H9 (cell line): ENCODE results near the gene HLA-A. TPM values are rescaled to one million over a fixed set of nuclear protein-coding genes. Genes with fewer than 3 reads are reported as not detected.

Source experiments
- DNase-seq: peaks from one replicate; pipeline ENCODE4 v3.0.0-alpha.2; 2017
- H2AFZ ChIP-seq: one replicate; pipeline ENCODE4 v1.6.1; 2013; ENCODE audit warnings: mild to moderate bottlenecking, low read length, control low read depth, moderate library complexity
- H2AK5ac ChIP-seq: 2 replicates; pipeline ENCODE4 v1.6.1; 2013; ENCODE audit warnings: low read length, control low read depth, mixed read lengths; ENCODE audit not compliant: insufficient read length
- H2BK120ac ChIP-seq: one replicate; pipeline ENCODE4 v1.6.1; 2013; ENCODE audit warnings: low read depth, mild to moderate bottlenecking, low read length, control low read depth, inconsistent platforms; ENCODE audit not compliant: poor library complexity, severe bottlenecking
- H2BK12ac ChIP-seq: 2 replicates; pipeline ENCODE4 v1.6.1; 2013; ENCODE audit warnings: low read length, control low read depth, mixed read lengths, low read depth; ENCODE audit not compliant: insufficient read length
- H2BK15ac ChIP-seq: 2 replicates; pipeline ENCODE4 v1.6.1; 2013; ENCODE audit warnings: low read depth, low read length, control low read depth
- H2BK20ac ChIP-seq: one replicate; pipeline ENCODE4 v1.6.1; 2013; ENCODE audit warnings: low read depth, mild to moderate bottlenecking, low read length, control low read depth, inconsistent platforms; ENCODE audit not compliant: poor library complexity, severe bottlenecking
- H2BK5ac ChIP-seq: 2 replicates; pipeline ENCODE4 v1.6.1; 2013; ENCODE audit warnings: low read length, control low read depth, mixed read lengths; ENCODE audit not compliant: insufficient read length
- H3K14ac ChIP-seq: 2 replicates; pipeline ENCODE4 v1.6.1; 2013; ENCODE audit warnings: low read length, control low read depth; ENCODE audit not compliant: insufficient read depth
- H3K18ac ChIP-seq: 2 replicates; pipeline ENCODE4 v1.6.1; 2013; ENCODE audit warnings: low read depth, mild to moderate bottlenecking, mixed read lengths, low read length, control low read depth; ENCODE audit not compliant: insufficient read length
- H3K23ac ChIP-seq: 2 replicates; pipeline ENCODE4 v1.6.1; 2013; ENCODE audit warnings: low read length, control low read depth, mixed read lengths, low read depth; ENCODE audit not compliant: insufficient read length
- H3K23me2 ChIP-seq: 2 replicates; pipeline ENCODE4 v1.6.1; 2013; ENCODE audit warnings: low read depth, mild to moderate bottlenecking, mixed read lengths, low read length, control low read depth; ENCODE audit not compliant: insufficient read length, poor library complexity, severe bottlenecking
- H3K27ac ChIP-seq: 2 replicates; pipeline ENCODE4 v1.5.1; 2013; ENCODE audit warnings: low read length, control low read depth, mixed read lengths, low read depth; ENCODE audit not compliant: insufficient read length
- H3K27me3 ChIP-seq: 2 replicates; pipeline ENCODE4 v1.6.1; 2013; ENCODE audit warnings: low read length, control low read depth, inconsistent platforms; ENCODE audit not compliant: insufficient read depth
- H3K4ac ChIP-seq: 2 replicates; pipeline ENCODE4 v1.6.1; 2013; ENCODE audit warnings: low read depth, mild to moderate bottlenecking, control low read depth, inconsistent platforms, low read length, moderate library complexity
- H3K4me1 ChIP-seq: 2 replicates; pipeline ENCODE4 v1.6.1; 2013; ENCODE audit warnings: low read length, control low read depth, inconsistent platforms; ENCODE audit not compliant: insufficient read depth
- H3K4me2 ChIP-seq: 2 replicates; pipeline ENCODE4 v1.6.1; 2013; ENCODE audit warnings: low read length, control low read depth, mixed read lengths; ENCODE audit not compliant: insufficient read length, insufficient read depth
- H3K56ac ChIP-seq: 2 replicates; pipeline ENCODE4 v1.6.1; 2013; ENCODE audit warnings: low read depth, mild to moderate bottlenecking, mixed read lengths, low read length, control low read depth; ENCODE audit not compliant: insufficient read length
- H3K79me1 ChIP-seq: 2 replicates; pipeline ENCODE4 v1.6.1; 2013; ENCODE audit warnings: low read depth, mild to moderate bottlenecking, moderate library complexity, low read length, control low read depth, inconsistent platforms; ENCODE audit not compliant: insufficient read depth, poor library complexity, severe bottlenecking
- H3K79me2 ChIP-seq: 2 replicates; pipeline ENCODE4 v1.6.1; 2013; ENCODE audit warnings: low read length, control low read depth, inconsistent platforms; ENCODE audit not compliant: insufficient read depth
- H3K9ac ChIP-seq: 2 replicates; pipeline ENCODE4 v1.6.1; 2013; ENCODE audit warnings: low read length, control low read depth, mixed read lengths; ENCODE audit not compliant: insufficient read length; ENCODE audit errors: extremely low read depth
- H3K9me3 ChIP-seq: one replicate; pipeline ENCODE4 v1.6.1; 2013; ENCODE audit warnings: low read depth, low read length, inconsistent platforms; ENCODE audit not compliant: control insufficient read depth
- H3T11ph ChIP-seq: one replicate; pipeline ENCODE4 v1.6.1; 2013; ENCODE audit warnings: mild to moderate bottlenecking, low read length, control low read depth, inconsistent platforms
- H4K20me1 ChIP-seq: one replicate; pipeline ENCODE4 v1.6.1; 2013; ENCODE audit not compliant: control insufficient read depth, insufficient read length, insufficient read depth
- H4K5ac ChIP-seq: 2 replicates; pipeline ENCODE4 v1.6.1; 2013; ENCODE audit warnings: low read depth, mild to moderate bottlenecking, mixed read lengths, low read length, control low read depth; ENCODE audit not compliant: insufficient read length
- H4K8ac ChIP-seq: replicated peaks from 2 replicates; pipeline ENCODE4 v1.6.1; 2013; ENCODE audit warnings: low read length, control low read depth, mixed read lengths, low read depth; ENCODE audit not compliant: insufficient read length
- H4K91ac ChIP-seq: 2 replicates; pipeline ENCODE4 v1.6.1; 2013; ENCODE audit warnings: low read depth, mild to moderate bottlenecking, moderate library complexity, mixed read lengths, low read length, control low read depth; ENCODE audit not compliant: insufficient read length
- H3K27ac Mint-ChIP-seq, 3 experiments: 2 replicates in 2 of 3; 3 replicates in 1 of 3; pipeline ENCODE4 v1.8.0; 2020 to 2021; ENCODE audit warnings: mixed read lengths in 3 of 3, mild to moderate bottlenecking in 1 of 3, moderate library complexity in 1 of 3
- H3K27me3 Mint-ChIP-seq: 2 replicates; pipeline ENCODE4 v1.8.0; 2021; ENCODE audit warnings: low read depth, mild to moderate bottlenecking, moderate library complexity, mixed read lengths
- H3K36me3 Mint-ChIP-seq, 3 experiments: 2 replicates in 2 of 3; 3 replicates in 1 of 3; pipeline ENCODE4 v1.8.0; 2020 to 2021; ENCODE audit warnings: low read depth in 3 of 3, mixed read lengths in 3 of 3; ENCODE audit not compliant: insufficient read depth in 1 of 3
- H3K4me1 Mint-ChIP-seq, 2 experiments: 2 replicates each; pipeline ENCODE4 v1.8.0; 2020; ENCODE audit warnings: mixed read lengths in 2 of 2
- H3K4me3 Mint-ChIP-seq, 2 experiments: 2 replicates in 1 of 2; 3 replicates in 1 of 2; pipeline ENCODE4 v1.8.0; 2020 to 2021; ENCODE audit warnings: mild to moderate bottlenecking in 2 of 2, mixed read lengths in 2 of 2, moderate library complexity in 1 of 2
- H3K9me3 Mint-ChIP-seq, 2 experiments: 2 replicates in 1 of 2; 3 replicates in 1 of 2; pipeline ENCODE4 v1.8.0; 2020; ENCODE audit warnings: mild to moderate bottlenecking in 2 of 2, mixed read lengths in 2 of 2, moderate library complexity in 1 of 2
- WGBS: extraction: QIAGEN DNeasy Blood & Tissue Kit; methylation state at CpG from one replicate; pipeline ENCODE4 v1.1.7; 2013; ENCODE audit warnings: missing lambda C conversion rate, low lambda C conversion rate, mixed read lengths; ENCODE audit not compliant: insufficient read length; ENCODE audit errors: extremely low coverage; 5-methylcytosine and 5-hydroxymethylcytosine counted together
- total RNA-seq: library from RNA; stranded (reverse); gene quantifications from 2 replicates; pipeline ENCODE4 v1.2.1, GENCODE V29; 2021
- TF ChIP-seq, protein P1 (sequence below): fragments of 200-600 bp; sonication (generic); conservative IDR thresholded peaks from 3 replicates; pipeline ENCODE4 v1.8.0; 2021; ENCODE audit warnings: antibody characterized with exemption, mild to moderate bottlenecking

HLA-A gene
- total RNA-seq, 1 experiment from 2014 or later, result 248 TPM

- no peaks in the 10 kb centered on the region for H3K36me3 Mint-ChIP-seq
- no peak overlapping the region for H3K4me3 Mint-ChIP-seq
- no peak overlapping the region for H2BK12ac ChIP-seq
- H3K27me3 Mint-ChIP-seq, result peaks cover 43% of the 10 kb centered on the region
- no peak overlapping the region for H3K56ac ChIP-seq
- no peak overlapping the region for H2BK5ac ChIP-seq
- H2BK20ac ChIP-seq, result no peak overlapping the region
- no peak overlapping the region for H4K5ac ChIP-seq
- TF ChIP-seq, protein P1, sequence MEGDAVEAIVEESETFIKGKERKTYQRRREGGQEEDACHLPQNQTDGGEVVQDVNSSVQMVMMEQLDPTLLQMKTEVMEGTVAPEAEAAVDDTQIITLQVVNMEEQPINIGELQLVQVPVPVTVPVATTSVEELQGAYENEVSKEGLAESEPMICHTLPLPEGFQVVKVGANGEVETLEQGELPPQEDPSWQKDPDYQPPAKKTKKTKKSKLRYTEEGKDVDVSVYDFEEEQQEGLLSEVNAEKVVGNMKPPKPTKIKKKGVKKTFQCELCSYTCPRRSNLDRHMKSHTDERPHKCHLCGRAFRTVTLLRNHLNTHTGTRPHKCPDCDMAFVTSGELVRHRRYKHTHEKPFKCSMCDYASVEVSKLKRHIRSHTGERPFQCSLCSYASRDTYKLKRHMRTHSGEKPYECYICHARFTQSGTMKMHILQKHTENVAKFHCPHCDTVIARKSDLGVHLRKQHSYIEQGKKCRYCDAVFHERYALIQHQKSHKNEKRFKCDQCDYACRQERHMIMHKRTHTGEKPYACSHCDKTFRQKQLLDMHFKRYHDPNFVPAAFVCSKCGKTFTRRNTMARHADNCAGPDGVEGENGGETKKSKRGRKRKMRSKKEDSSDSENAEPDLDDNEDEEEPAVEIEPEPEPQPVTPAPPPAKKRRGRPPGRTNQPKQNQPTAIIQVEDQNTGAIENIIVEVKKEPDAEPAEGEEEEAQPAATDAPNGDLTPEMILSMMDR, result no peak
- H3K27me3 ChIP-seq, result no peaks in the 10 kb centered on the region
- H3K9me3 ChIP-seq, result no peaks in the 10 kb centered on the region
- no peak overlapping the region for H3T11ph ChIP-seq
- no peak overlapping the region for H2BK120ac ChIP-seq
- no peak overlapping the region for H3K23ac ChIP-seq
- H3K79me1 ChIP-seq, result no peaks in the 10 kb centered on the region
- H3K4me1 ChIP-seq, result no peaks in the 10 kb centered on the region
- H3K4ac ChIP-seq, result no peak overlapping the region
- H4K91ac ChIP-seq, result no peak overlapping the region
- no peaks in the 10 kb centered on the region for H3K79me2 ChIP-seq
- no peaks in the 10 kb centered on the region for H3K23me2 ChIP-seq
- no CpG with 5 or more reads among the region's 2 CpGs for WGBS
- H3K9ac ChIP-seq, result no peak overlapping the region
- H3K9me3 Mint-ChIP-seq, result no peaks in the 10 kb centered on the region; a peak in 1 of 5 replicates
- no peak overlapping the region for H3K14ac ChIP-seq
- no peak overlapping the region for H2AK5ac ChIP-seq
- no peak overlapping the region for H2BK15ac ChIP-seq
- no peak overlapping the region for H4K8ac ChIP-seq
- H3K27ac ChIP-seq, result no peak overlapping the region
- no peak overlapping the region for H3K18ac ChIP-seq
- no peaks in the 10 kb centered on the region for H4K20me1 ChIP-seq
- H2AFZ ChIP-seq, result no peak overlapping the region
- DNase-seq, result no peak
- H3K4me1 Mint-ChIP-seq, result peaks cover 0 to 4% of the 10 kb centered on the region in 2 experiments; a peak in 2 of 4 replicates
- no peak overlapping the region for H3K4me2 ChIP-seq
- H3K27ac Mint-ChIP-seq, result no peak overlapping the region; a peak in 1 of 7 replicates
These were observed 24.5 kb upstream of the HLA-A start for GRCh38 chr6:29917857-29918256.
